Caco-2 (cell line): Measurements from ENCODE around the gene THSD7A. TPM values are rescaled to one million over a fixed set of nuclear protein-coding genes. Genes with fewer than 3 reads are reported as not detected.

ENCODE experiments used
- BruUV-seq: library from RNA; stranded (reverse); fragments of 400-500 nt; replicated peaks from 2 replicates; lab custom pipeline; 2021; lab: Mats Ljungman, UMichigan
- CTCF ChIA-PET: fragments of 300-600 bp; sonication (Branson Sonifier 250); formaldehyde crosslinking; loops from one replicate; lab custom pipeline; 2022; ENCODE audit warnings: antibody characterized with exemption; lab: Charles Lee
- POLR2A ChIA-PET: fragments of 300-600 bp; sonication (Branson Sonifier 250); formaldehyde crosslinking; loops from one replicate; lab custom pipeline; 2022; ENCODE audit warnings: antibody characterized with exemption; lab: Charles Lee
- DNase-seq, 2 experiments: peaks; one replicate each; pipeline versions ENCODE4 v3.0.0 to v3.0.0-alpha.2; 2020 to 2022
- H3K27me3 ChIP-seq: replicated peaks from 2 replicates; pipeline ENCODE4 v1.6.0; 2011; ENCODE audit warnings: low read length; ENCODE audit not compliant: control insufficient read depth, insufficient read depth
- H3K36me3 ChIP-seq: 2 replicates; pipeline ENCODE4 v1.5.1; 2011; ENCODE audit warnings: low read length; ENCODE audit not compliant: control insufficient read depth, insufficient read depth
- H3K4me1 ChIP-seq: fragments of 250-450 bp; sonication (Bioruptor Pico); 2 replicates; pipeline ENCODE4 v1.5.1; 2020; ENCODE audit warnings: mild to moderate bottlenecking
- H3K4me3 ChIP-seq: 2 replicates; pipeline ENCODE4 v1.5.1; 2011; ENCODE audit warnings: low read depth, mild to moderate bottlenecking, control low read depth, low read length
- H3K9me3 ChIP-seq: fragments of 250-450 bp; sonication (Bioruptor Pico); 2 replicates; pipeline ENCODE4 v1.5.1; 2020; ENCODE audit warnings: mild to moderate bottlenecking, moderate library complexity
- H3K27ac Mint-ChIP-seq: one replicate; pipeline ENCODE4 v1.8.0; 2022; ENCODE audit warnings: mixed read lengths; ENCODE audit not compliant: unreplicated experiment
- H3K27me3 Mint-ChIP-seq: one replicate; pipeline ENCODE4 v1.8.0; 2022; ENCODE audit warnings: mixed read lengths; ENCODE audit not compliant: insufficient read depth, unreplicated experiment
- H3K36me3 Mint-ChIP-seq: one replicate; pipeline ENCODE4 v1.8.0; 2022; ENCODE audit warnings: mild to moderate bottlenecking, mixed read lengths; ENCODE audit not compliant: insufficient read depth, unreplicated experiment
- H3K4me1 Mint-ChIP-seq: one replicate; pipeline ENCODE4 v1.8.0; 2022; ENCODE audit warnings: low read depth, mixed read lengths; ENCODE audit not compliant: unreplicated experiment
- H3K4me3 Mint-ChIP-seq: one replicate; pipeline ENCODE4 v1.8.0; 2022; ENCODE audit warnings: mild to moderate bottlenecking, moderate library complexity, mixed read lengths; ENCODE audit not compliant: unreplicated experiment
- H3K9me3 Mint-ChIP-seq: one replicate; pipeline ENCODE4 v1.8.0; 2022; ENCODE audit warnings: mixed read lengths; ENCODE audit not compliant: unreplicated experiment
- intact Hi-C: fragments of 100-400 bp; cut with micrococcal nuclease; formaldehyde crosslinking; loops from one replicate; pipeline ENCODE4 v1.10.0; 2022; ENCODE audit not compliant: unreplicated experiment
- total RNA-seq: library from RNA; stranded (reverse); gene quantifications from 2 replicates; pipeline ENCODE4 v1.2.3, GENCODE V29; 2022
- TF ChIP-seq, protein P1 (sequence below), 2 experiments: fragments of 200-600 bp in 1 of 2; IDR thresholded peaks; 1 replicate in 1 of 2; 2 replicates in 1 of 2; pipeline versions ENCODE4 v1.5.1 to v1.8.0; 2011 to 2022; ENCODE audit warnings: antibody characterized with exemption in 1 of 2, control low read depth in 1 of 2, inconsistent platforms in 1 of 2, low read depth in 1 of 2, low read length in 1 of 2, mild to moderate bottlenecking in 1 of 2, moderate library complexity in 1 of 2; ENCODE audit not compliant: insufficient read depth in 1 of 2, severe bottlenecking in 1 of 2, unreplicated experiment in 1 of 2

The THSD7A gene
- total RNA-seq, 1 experiment from 2014 or later, result 0.05 TPM

DNA sequence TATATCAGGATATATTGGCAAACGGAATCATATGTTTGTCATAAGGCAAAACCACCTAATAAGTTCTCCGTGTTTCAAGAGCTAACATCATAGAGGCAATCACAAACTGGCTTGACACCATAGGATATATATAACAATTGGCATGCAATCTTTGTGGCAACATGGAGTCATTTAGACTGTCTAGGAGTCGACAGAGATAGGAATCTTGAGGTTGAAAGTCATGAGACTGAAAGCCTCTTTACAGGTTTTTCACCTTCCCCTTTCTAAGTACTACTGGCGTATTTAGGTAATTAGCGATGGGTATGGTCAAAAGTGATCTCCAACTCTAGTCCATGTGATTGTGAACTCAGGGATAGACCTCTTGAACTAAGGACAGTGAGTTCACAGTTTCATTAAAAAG, 63.7 kb downstream of the THSD7A start:
- CTCF ChIA-PET, result no interaction called here
- H3K4me1 Mint-ChIP-seq, result no peaks in the 10 kb centered on the region

DNA sequence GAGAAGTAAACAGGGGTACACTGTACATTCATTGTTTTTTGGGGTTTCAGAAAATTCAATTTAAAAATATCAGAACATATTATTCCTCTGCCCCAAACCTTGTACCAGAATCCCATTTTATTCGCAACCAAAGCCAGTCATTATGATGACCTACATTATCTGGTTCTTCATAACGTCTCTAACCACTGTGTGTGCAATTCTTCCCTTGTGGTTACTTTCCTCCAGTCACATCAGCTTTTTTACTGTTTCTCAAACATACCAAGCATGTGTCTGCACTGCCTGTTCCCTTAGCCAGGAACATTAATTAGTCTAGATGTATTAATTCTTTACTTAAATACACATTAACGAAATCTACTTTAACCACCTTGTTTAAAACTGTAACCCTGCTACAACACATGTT, 64.8 kb downstream of the THSD7A start:
- intact Hi-C loops, result no loop called here
- H3K27ac Mint-ChIP-seq, result no peak overlapping the region

More for the DNA sequence above, 63.7 kb downstream of the THSD7A start:
- TF ChIP-seq, protein P1, sequence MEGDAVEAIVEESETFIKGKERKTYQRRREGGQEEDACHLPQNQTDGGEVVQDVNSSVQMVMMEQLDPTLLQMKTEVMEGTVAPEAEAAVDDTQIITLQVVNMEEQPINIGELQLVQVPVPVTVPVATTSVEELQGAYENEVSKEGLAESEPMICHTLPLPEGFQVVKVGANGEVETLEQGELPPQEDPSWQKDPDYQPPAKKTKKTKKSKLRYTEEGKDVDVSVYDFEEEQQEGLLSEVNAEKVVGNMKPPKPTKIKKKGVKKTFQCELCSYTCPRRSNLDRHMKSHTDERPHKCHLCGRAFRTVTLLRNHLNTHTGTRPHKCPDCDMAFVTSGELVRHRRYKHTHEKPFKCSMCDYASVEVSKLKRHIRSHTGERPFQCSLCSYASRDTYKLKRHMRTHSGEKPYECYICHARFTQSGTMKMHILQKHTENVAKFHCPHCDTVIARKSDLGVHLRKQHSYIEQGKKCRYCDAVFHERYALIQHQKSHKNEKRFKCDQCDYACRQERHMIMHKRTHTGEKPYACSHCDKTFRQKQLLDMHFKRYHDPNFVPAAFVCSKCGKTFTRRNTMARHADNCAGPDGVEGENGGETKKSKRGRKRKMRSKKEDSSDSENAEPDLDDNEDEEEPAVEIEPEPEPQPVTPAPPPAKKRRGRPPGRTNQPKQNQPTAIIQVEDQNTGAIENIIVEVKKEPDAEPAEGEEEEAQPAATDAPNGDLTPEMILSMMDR (IDR thresholded peaks at IDR 0.05; ENCODE audit: insufficient read depth in 1 of 2, low read depth in 1 of 2, low read length in 1 of 2, severe bottlenecking in 1 of 2, unreplicated experiment in 1 of 2), result no peak
- BruUV-seq, result no TSS peak
- Histone ChIP-seq H3K4me3 (no peak overlapping the region), H3K36me3 (no peaks in the 10 kb centered on the region), H3K27me3 (no peaks in the 10 kb centered on the region), H3K9me3 (no peaks in the 10 kb centered on the region), H3K4me1 (no peaks in the 10 kb centered on the region)
- Mint-ChIP-seq H3K27me3 (no peaks in the 10 kb centered on the region), H3K27ac (no peak overlapping the region), H3K4me3 (no peak overlapping the region), H3K9me3 (no peaks in the 10 kb centered on the region), H3K36me3 (no peaks in the 10 kb centered on the region)
- POLR2A ChIA-PET, result no interaction called here
- intact Hi-C loops, result no loop called here
- no peak for DNase-seq

DNA sequence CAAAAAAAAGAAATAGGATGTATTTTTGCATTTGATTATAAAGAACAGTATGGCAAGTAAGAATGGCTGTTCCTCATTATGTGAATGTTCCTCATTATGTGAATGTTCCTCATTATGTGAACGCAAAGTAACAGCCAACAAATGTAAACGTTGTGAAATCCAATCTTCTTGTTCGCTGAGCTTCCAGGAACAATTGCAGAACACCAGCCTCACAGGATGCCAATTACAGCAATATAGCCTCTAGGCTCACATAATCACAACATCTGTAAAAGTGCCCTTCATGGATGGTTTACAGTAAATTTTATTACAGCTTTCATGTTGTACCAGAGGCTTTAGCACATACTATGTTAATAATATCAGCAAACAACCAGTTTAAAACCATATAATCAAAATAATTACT, 71.6 kb downstream of the THSD7A start:
- CTCF ChIA-PET, result no interaction called here

More for the DNA sequence above, 64.8 kb downstream of the THSD7A start:
- Histone ChIP-seq H3K27me3 (no peaks in the 10 kb centered on the region), H3K36me3 (no peaks in the 10 kb centered on the region), H3K9me3 (no peaks in the 10 kb centered on the region), H3K4me1 (no peaks in the 10 kb centered on the region), H3K4me3 (no peak overlapping the region)
- Mint-ChIP-seq H3K4me1 (no peaks in the 10 kb centered on the region), H3K9me3 (no peaks in the 10 kb centered on the region), H3K36me3 (no peaks in the 10 kb centered on the region), H3K27me3 (no peaks in the 10 kb centered on the region), H3K4me3 (no peak overlapping the region)
- ChIA-PET POLR2A (no interaction called here), CTCF (no interaction called here)
- TF ChIP-seq, protein P1 (IDR thresholded peaks at IDR 0.05; ENCODE audit: insufficient read depth in 1 of 2, low read depth in 1 of 2, low read length in 1 of 2, severe bottlenecking in 1 of 2, unreplicated experiment in 1 of 2), result no peak
- no TSS peak for BruUV-seq
- DNase-seq, result no peak

More for the DNA sequence above, 71.6 kb downstream of the THSD7A start:
- no peak overlapping the region for H3K4me3 ChIP-seq
- BruUV-seq, result no TSS peak
- H3K9me3 Mint-ChIP-seq, result no peaks in the 10 kb centered on the region
- no peaks in the 10 kb centered on the region for H3K36me3 Mint-ChIP-seq
- intact Hi-C loops, result no loop called here
- no peaks in the 10 kb centered on the region for H3K36me3 ChIP-seq
- H3K27me3 ChIP-seq, result no peaks in the 10 kb centered on the region
- TF ChIP-seq, protein P1 (IDR thresholded peaks at IDR 0.05; ENCODE audit: insufficient read depth in 1 of 2, low read depth in 1 of 2, low read length in 1 of 2, severe bottlenecking in 1 of 2, unreplicated experiment in 1 of 2), result no peak
- no peaks in the 10 kb centered on the region for H3K9me3 ChIP-seq
- POLR2A ChIA-PET, result no interaction called here
- H3K27ac Mint-ChIP-seq, result no peak overlapping the region
- no peaks in the 10 kb centered on the region; the same call in 1 of the 2 replicates for H3K4me1 ChIP-seq
- H3K4me3 Mint-ChIP-seq, result no peak overlapping the region
- no peak for DNase-seq
- no peaks in the 10 kb centered on the region for H3K4me1 Mint-ChIP-seq
- no peaks in the 10 kb centered on the region for H3K27me3 Mint-ChIP-seq
